GM15510 (cell line): Measurements from ENCODE around the gene FLT1.

Source experiments
- POLR2A ChIP-seq: IDR thresholded peaks from 3 replicates; pipeline ENCODE4 v1.6.1; 2011; ENCODE audit warnings: borderline replicate concordance; ENCODE audit not compliant: insufficient read length; ENCODE audit errors: extremely low read depth

Gene FLT1

DNA sequence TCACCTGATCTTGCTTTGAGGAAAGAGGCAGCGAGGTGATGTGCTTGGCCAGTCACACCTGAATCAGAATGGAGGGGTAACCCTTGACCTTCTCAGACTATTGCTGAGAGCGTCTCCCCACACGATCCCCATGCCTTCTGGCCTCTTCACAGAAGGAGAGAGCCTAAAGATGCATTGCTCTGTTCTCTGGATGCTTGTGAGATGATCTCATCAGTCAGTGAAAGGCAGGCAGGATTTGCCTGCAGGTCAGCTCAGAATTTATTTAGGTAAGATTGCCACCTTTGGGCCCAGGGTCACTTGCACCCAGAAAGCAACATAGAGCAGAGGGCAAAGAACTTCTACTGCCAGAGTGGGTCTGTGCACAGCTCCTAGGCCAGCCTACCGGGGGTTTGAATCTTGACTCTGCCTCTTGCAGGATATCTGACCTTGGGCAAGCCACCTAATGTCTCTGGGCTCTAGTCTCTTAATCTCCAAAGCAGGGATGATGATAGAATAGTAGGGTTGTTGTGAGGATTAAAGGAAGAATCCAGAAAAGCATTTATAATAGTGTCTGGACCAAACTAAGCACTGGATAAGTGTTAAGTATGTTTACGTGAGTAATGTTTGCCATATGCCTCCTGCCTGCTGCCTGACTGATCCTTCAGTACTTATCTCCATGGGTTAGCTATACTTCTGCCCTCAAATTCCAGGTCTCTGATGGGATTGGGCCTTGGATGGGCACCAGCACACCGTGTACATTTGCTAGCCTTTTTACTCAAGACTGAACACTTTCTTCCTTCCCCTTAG lies 8.4 kb upstream of the FLT1 start:
- no peak for TF ChIP-seq POLR2A

DNA sequence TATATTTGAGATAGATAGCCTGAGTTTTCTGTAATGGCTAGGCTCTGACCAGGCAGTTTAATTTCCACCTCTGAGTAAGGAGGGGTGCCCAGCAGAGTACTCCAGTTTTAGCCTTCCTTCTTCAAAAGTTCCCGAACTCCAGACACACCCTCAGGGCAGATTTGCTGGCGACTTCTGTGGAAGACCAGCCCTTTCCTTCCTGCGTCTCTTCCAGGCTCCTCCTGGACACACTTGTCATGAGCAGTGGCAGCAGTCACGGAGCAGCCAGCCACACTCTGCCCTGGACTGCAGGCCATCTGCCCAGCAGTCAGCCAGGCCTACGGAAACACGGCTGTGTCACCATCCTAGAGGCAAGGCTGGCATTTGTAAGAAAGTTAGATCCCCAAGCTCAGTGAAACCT lies 6.6 kb upstream of the FLT1 start:
- TF ChIP-seq POLR2A, result no peak

DNA sequence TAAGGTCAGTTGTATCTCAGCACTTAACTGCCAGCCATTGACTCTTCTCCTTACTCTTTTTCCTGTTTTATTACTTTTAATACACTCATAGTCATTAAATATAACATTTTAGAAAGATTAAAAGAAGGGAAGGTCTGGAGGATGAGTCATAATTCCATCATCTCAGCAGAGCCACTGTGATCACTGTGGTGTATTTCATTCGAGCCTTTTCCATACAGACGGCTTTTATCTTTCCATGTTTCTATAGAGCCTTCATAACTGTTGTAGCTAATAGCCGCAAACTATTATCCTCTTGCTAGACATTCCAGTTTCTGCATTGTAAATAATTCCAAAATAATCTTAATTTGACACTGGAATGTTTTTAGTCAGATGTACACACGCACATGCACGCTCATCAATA lies 4.7 kb upstream of the FLT1 start:
- TF ChIP-seq POLR2A, result no peak

DNA sequence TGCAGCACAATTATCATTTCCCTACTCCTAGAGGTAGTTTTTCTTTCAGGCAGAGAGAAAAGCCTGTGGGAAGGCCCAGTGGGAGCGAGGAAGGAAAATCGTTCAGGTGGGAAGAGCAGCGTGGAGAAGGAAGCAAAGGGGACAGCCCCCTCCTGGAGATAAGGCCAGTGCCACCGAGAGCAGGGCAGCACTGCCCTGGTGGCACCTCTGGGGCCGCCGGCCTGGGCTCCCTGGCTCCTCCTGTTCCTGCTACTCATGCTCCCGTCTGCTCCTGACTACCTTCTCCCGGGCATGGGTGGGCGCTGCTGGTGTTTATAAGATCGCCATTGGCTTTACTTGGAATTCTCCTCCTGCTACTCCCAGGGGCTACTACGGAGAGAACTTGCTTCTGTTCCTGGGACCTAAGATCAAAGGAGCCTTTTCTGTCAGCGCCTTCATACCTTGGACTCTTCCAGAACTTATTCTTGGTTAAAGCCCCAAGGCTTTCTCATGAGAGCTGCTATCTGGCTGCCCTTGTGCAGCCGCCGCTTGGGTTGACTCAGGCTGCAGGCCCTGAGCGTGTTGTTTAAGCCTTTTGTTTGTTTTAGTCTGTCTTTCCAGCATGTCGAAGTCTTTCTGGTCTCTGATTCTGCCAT lies 3.7 kb upstream of the FLT1 start:
- no peak for TF ChIP-seq POLR2A

DNA sequence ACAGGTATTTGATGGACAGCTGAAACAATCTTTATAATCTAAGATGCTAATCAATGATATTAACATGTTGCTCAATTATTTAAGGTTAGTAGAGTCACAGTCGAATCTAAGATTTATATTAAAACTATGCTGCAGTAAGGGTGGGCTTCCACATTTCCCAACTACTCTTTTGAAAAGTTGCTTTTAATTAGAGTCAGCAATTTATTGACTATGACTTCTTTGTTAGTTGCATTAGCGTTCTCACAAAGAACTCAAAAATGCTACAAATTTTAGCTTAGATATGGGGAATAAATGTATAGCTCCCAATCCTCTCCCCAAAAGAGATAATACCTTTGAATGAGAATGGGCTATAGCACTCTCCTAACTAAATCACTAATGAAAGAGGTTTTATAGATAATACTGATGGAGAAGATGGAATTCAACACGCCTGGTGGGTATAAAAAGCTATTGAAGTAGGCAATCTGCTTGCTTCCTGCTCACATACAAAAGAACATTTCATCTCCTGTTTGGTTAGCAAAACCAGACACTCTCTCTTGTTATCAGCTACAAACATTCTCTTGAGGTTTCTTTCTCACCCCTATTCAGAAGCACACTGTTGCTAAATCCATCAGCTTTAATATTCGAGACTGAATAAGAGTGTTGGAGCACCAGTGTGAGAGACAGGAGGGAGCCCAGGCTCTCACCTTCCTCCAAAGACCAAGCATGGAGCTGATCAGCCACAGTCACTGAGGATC lies 2.4 kb upstream of the FLT1 start:
- TF ChIP-seq POLR2A, result no peak

DNA sequence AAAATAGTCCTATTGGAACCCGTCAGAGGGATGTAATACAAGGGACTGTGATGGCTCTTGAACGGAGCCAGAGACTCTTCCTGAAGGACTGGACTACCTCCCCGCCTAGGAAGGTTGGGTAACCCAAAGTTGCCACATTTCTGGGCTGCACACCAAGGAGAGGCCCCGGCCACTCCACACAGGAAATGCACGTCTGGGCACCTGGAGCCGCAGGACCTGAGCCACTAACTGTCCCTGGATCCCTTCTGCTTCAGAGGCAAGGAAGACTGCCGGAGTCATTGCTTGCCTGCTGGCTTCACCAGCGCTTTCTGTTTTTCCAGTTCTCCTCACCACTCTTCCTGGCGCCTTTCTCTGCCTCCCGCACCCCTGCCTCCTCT lies 1.2 kb upstream of the FLT1 start:
- TF ChIP-seq POLR2A, result no peak

DNA sequence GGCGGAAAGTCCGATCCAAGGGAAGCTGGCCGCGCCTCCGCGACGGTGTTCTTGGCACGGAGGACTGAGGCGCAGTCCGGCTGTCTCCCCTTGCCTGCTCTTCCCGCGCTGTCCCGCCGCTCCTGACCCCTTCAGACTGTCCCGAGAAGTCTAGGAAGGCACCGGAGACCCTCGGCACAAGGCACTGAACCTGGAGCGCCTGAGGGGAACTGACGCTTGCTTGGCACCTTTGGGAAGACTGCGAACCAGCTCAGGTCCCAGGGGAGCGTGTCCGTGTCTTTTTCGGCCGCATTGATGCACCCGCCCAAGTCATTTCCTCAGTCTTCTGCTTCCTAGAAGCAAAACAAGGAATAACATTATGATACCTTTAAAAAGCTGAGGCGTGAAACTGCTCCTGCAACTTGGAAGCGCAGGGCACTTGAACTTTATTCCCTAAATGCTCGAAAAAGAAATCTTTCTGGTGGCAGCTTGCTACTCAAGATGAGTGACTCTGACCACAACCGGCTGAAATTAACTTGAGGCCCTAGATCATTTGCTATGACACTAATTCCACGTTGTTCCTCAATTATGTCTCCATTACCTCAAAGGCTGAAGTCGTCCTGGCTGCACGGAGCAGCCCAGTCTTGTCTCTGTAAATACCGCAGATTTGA lies 735 bp upstream of the FLT1 start:
- no peak for TF ChIP-seq POLR2A

DNA sequence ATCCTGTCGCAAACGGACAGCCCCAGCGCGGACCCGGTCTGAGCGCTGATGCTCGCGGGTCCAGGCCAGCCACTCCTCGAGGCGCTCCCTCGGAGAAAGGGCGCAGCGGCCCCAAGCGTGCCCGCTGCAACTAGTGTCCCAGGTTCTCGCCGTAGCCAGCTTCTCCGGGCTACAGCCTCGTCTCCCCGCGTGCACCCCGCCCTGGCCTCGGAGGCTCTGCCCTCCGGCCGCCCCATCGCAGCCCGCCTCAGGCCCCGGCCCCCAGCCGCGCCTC lies 487 bp downstream of the FLT1 start:
- no peak for TF ChIP-seq POLR2A

DNA sequence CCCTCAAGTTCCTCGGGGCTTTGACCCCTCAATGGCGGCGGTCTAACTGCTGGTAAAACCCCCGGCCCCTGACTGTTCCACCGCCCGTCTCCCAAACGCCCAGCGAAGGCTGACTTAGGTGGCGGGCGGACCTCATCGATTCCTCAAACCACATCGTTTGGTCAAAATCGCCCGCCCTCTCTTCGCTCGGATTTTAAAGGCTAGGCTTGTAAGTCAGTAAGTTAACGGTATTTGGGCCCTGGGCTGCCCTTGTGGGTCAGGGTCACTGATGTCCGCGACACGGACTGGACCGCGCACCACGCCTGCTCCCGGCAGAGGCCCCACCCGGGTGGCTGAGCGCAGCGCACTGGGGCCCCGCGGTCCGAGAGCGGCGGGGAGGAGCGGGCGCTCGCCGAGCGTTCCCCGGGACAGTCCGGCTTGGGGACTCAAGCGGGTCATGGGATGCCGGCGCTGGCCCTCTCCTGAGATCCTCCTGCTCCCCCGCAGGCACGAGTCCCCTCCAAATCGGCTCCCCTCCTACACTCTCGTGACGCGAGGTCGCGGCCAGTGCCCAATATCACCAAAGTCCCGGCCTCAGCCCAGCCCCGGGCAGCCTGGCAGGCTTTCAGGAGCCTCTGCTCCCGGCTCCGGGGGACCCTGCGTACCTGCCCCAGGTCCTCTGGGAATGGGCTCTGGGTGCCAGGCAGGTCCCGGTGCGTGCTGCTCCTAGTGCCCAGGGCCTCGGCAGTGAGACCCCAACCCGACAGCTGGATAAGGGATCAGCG lies 1.0 kb downstream of the FLT1 start:
- TF ChIP-seq POLR2A, result no peak

DNA sequence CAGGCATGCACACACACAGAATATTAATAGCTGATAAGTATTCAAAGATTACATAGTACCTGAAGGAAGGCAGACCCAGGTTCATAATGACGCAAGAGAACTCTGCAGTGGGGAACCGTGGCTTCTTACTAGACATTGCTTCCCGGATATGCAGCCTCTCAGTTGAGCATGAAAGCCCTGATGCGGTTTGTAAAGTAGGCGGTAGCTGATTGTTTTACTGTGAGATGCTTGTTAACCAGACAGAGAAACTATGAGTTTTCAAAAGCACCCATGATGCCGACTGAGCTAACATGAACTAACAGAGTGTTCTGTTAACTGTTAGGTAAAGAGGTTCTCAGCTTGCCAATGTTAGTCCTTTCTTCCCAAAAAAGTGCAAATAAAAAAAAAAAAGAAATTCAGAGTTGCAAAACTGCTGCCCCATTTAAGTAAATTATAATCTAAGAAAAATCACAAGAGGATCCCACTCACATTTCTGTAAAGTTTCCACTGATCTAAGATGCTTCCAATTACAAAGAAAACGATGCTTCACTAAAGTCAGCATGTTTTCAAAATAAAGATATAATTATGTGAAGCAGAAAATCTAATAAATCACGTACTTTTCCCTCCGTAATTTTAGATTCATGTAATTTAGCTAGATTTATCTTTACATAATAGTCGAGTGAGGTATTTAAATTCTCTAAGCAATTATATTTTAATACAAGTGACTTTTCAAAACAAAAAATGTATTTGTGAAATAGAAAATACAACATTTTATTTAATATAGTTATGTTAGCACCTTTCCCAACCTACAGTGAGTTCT lies 2.2 kb downstream of the FLT1 start:
- no peak for TF ChIP-seq POLR2A

DNA sequence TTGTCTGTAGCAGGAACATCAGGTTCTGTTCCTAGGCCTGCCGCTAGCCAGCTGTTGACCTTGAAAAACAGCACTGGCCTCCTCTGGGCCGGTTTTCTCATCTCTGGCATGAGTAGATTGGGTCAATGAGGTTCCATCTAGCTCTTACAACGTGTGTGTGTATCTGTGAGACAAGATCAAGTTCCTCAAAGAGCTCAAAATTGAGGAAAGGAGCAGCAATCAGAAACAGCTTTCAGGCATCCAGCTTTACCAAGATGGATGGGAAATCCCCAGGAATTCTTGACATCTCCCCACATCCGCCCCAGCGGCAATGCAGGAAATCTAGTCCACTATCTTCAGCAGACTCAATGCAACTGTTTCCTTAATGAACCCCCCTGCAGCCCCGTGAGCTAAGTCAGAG lies 4.9 kb downstream of the FLT1 start:
- no peak for TF ChIP-seq POLR2A

DNA sequence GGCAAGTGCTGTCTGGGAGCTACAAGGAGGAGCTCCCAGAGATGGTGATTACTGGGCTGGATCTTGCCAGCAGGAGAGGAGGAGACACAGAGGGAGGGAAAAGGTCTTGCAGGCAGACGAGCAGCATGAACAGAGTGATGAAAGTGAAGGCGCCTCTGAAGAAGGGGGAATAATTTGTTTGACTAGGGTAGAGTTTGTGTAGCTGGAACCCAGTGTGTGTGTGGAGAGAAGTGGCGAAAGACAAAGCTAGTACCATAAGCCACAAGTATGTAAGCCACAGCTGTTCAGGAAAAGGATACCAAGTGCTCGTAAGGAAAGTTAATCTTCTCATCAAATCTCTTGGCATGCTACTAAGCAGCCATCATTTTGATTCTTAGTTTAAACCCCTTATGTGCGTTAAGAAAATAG lies 5.4 kb downstream of the FLT1 start:
- no peak for TF ChIP-seq POLR2A

DNA sequence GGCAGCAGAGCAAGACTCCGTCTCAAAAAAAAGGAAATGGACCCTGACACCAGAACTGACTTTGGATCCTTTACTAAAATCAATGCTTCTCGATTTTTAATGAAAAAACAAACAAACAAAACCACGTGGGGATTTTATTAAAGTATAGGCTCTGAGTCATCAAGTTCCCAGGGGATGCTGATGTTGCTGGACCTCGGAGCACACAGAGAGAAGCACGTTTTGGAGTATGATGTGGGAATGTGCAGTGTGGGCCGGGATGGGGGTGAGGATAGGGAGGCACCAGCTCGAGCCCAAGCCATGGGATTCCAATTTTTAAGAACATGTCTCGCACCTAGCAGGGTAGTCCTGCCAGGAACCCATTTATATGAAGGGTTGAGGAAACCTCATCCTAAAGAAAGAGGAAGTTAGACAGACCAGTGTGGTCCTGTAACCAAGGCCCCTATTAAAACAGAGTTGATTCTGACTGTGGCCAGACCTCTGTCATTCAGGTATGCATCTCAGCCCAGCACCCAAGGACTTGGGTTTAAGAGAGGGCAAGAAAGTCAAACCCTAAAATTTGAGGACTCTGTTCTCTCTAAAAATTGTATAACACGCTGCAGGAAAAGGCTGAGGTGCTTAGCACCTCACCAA lies 6.4 kb downstream of the FLT1 start:
- TF ChIP-seq POLR2A, result no peak
